Right renal pelvis (tissue), 4 donors: ENCODE measurements around the gene STARD6. TPM values are rescaled to one million over a fixed set of nuclear protein-coding genes. Genes with fewer than 3 reads are reported as not detected.
"Not testable (repeated sequence)": the region's sequence is repeated elsewhere in the genome, so short reads cannot be mapped to it uniquely, and the experiment has no call there.

Source experiments
- DNase-seq, 4 donors: peaks; one replicate each; pipeline ENCODE4 v3.0.0-alpha.2; 2013; ENCODE audit warnings: low read depth in 4 of 4, low spot score in 3 of 4, missing footprints in 1 of 4
- polyA plus RNA-seq, 4 donors: library from polyadenylated mRNA; unstranded; fragments of 120-200 nt; gene quantifications; one replicate each; pipeline ENCODE4 v1.2.1, GENCODE V29; 2013; ENCODE audit not compliant: insufficient read length in 4 of 4

STARD6 gene
- polyA plus RNA-seq, 4 donors = 0.19 to 0.35 (median 0.22) TPM

GRCh38 chr18:54351186-54351585 lies 6.5 kb downstream of the STARD6 start:
- DNase-seq = no peak

GRCh38 chr18:54338230-54338629 lies 19.4 kb downstream of the STARD6 start:
- DNase-seq = no peak

GRCh38 chr18:54335638-54336173 lies 22.0 kb downstream of the STARD6 start:
- no peak for DNase-seq

GRCh38 chr18:54330768-54331548 lies 26.7 kb downstream of the STARD6 start:
- no peak for DNase-seq

- no peak for DNase-seq
Measured at GRCh38 chr18:54329787-54330186, 27.9 kb downstream of the STARD6 start.

- no peak for DNase-seq
Measured at GRCh38 chr18:54327818-54328217, 29.8 kb downstream of the STARD6 start.

- DNase-seq = no peak
Measured at GRCh38 chr18:54323970-54324369, 33.7 kb downstream of the STARD6 start.

GRCh38 chr18:54323561-54323960 lies 34.1 kb downstream of the STARD6 start:
- DNase-seq = no peak

- DNase-seq = no peak
Measured at GRCh38 chr18:54316071-54316820, 41.4 kb downstream of the STARD6 start.

GRCh38 chr18:54309564-54309963 lies 48.1 kb downstream of the STARD6 start:
- not testable (repeated sequence) for DNase-seq

GRCh38 chr18:54303408-54303807 lies 54.2 kb downstream of the STARD6 start:
- no peak for DNase-seq

GRCh38 chr18:54298991-54299390 lies 58.7 kb downstream of the STARD6 start:
- DNase-seq = not testable (repeated sequence)

- DNase-seq = no peak
Measured at GRCh38 chr18:54296062-54296461, 61.6 kb downstream of the STARD6 start.

GRCh38 chr18:54294274-54294673 lies 63.4 kb downstream of the STARD6 start:
- no peak for DNase-seq

- DNase-seq = no peak
Measured at GRCh38 chr18:54284981-54285785, 72.5 kb downstream of the STARD6 start.

GRCh38 chr18:54284535-54284934 lies 73.1 kb downstream of the STARD6 start:
- DNase-seq = no peak

- no peak for DNase-seq
Measured at GRCh38 chr18:54280220-54280569, 77.5 kb downstream of the STARD6 start.

- DNase-seq = peak in 2 of 4 donors; percentile 20 to 44
Measured at GRCh38 chr18:54279477-54280219, 78.0 kb downstream of the STARD6 start.

- DNase-seq = no peak
Measured at GRCh38 chr18:54278615-54279014, 79.0 kb downstream of the STARD6 start.

GRCh38 chr18:54277899-54278298 lies 79.8 kb downstream of the STARD6 start:
- no peak for DNase-seq
